Vagina (tissue), 2 donors: Measurements from ENCODE around the gene PGM2. TPM values are rescaled to one million over a fixed set of nuclear protein-coding genes. Genes with fewer than 3 reads are reported as not detected.
A peak's percentile ranks its signal among the peaks of the same experiment; 100 is the strongest.

ENCODE experiments used
- DNase-seq, 2 donors: peaks; one replicate each; pipeline ENCODE4 v3.0.0-alpha.2; 2017; ENCODE audit errors: extremely low spot score in 2 of 2
- H3K27ac ChIP-seq: fragments of 200-600 bp; sonication (generic); one replicate; pipeline ENCODE4 v1.5.1; 2019
- H3K27me3 ChIP-seq: fragments of 200-600 bp; sonication (generic); one replicate; pipeline ENCODE4 v1.5.1; 2019
- H3K36me3 ChIP-seq, 2 donors: fragments of 200-600 bp; sonication (generic); one replicate each; pipeline ENCODE4 v1.5.1; 2017 to 2019
- H3K4me1 ChIP-seq: fragments of 200-600 bp; sonication (generic); one replicate; pipeline ENCODE4 v1.5.1; 2019
- H3K4me3 ChIP-seq, 2 donors: fragments of 200-600 bp; sonication (generic); 1 replicate in 1 of 2; 2 replicates in 1 of 2; pipeline ENCODE4 v1.5.1; 2016 to 2019
- H3K9me3 ChIP-seq: fragments of 200-600 bp; sonication (generic); one replicate; pipeline ENCODE4 v1.5.1; 2019
- POLR2A ChIP-seq, 2 donors: fragments of 450-650 bp; IDR thresholded peaks; one replicate each; pipeline ENCODE4 v1.6.1; 2017; ENCODE audit warnings: antibody characterized with exemption in 2 of 2, mild to moderate bottlenecking in 2 of 2, moderate library complexity in 2 of 2
- POLR2AphosphoS5 ChIP-seq, 2 donors: sonication (generic); formaldehyde crosslinking; IDR thresholded peaks; one replicate each; pipeline ENCODE4 v1.9.0; 2017; ENCODE audit warnings: antibody characterized with exemption in 2 of 2, mild to moderate bottlenecking in 2 of 2, low read depth in 1 of 2; ENCODE audit not compliant: insufficient read depth in 1 of 2
- intact Hi-C: fragments of 100-400 bp; cut with DNase I; formaldehyde crosslinking; loops from one replicate; pipeline ENCODE4 v1.15.1; 2023
- total RNA-seq: library from RNA; depleted of rRNA; stranded (reverse); fragments of >200 nt; gene quantifications from one replicate; pipeline ENCODE4 v1.2.3, GENCODE V29; 2016
- TF ChIP-seq, protein P1 (sequence below), 3 experiments: fragments of 450-650 bp in 2 of 3; fragments of 200-600 bp in 1 of 3; sonication (generic) in 1 of 3; IDR thresholded peaks; one replicate each; pipeline ENCODE4 v1.5.1; 2017 to 2019; ENCODE audit warnings: antibody characterized with exemption in 3 of 3, mild to moderate bottlenecking in 2 of 3, moderate library complexity in 2 of 3

Gene PGM2
- total RNA-seq, 1 donor from 2014 or later = 30.2 TPM

DNA sequence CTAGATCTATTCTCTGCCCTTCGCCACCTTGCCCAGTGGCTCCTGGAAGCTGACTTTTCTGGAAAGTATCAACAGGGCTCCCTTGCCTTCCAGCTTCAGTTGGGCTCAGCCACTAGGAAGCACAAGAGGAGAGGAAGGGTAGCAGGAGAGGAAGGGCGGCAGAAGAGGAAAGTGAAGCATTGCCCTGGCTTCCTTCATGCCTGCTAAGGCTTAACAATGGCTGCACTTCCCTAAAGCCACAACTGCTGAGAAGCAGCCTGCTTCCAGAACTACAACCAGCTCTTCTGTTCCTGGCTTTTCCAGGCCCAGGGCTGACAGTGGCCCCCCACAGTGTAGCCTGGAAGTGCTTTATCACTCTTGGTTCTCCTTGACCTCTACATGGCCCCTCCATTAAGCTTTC lies 29.1 kb upstream of the PGM2 start:
- intact Hi-C loops = no loop called here
- Histone ChIP-seq H3K27ac (no peak overlapping the region), H3K9me3 (no peaks in the 10 kb centered on the region), H3K27me3 (no peaks in the 10 kb centered on the region), H3K4me1 (no peaks in the 10 kb centered on the region), H3K36me3 (no peaks in the 10 kb centered on the region), H3K4me3 (no peak overlapping the region)
- DNase-seq = no peak
- TF ChIP-seq, protein P1, sequence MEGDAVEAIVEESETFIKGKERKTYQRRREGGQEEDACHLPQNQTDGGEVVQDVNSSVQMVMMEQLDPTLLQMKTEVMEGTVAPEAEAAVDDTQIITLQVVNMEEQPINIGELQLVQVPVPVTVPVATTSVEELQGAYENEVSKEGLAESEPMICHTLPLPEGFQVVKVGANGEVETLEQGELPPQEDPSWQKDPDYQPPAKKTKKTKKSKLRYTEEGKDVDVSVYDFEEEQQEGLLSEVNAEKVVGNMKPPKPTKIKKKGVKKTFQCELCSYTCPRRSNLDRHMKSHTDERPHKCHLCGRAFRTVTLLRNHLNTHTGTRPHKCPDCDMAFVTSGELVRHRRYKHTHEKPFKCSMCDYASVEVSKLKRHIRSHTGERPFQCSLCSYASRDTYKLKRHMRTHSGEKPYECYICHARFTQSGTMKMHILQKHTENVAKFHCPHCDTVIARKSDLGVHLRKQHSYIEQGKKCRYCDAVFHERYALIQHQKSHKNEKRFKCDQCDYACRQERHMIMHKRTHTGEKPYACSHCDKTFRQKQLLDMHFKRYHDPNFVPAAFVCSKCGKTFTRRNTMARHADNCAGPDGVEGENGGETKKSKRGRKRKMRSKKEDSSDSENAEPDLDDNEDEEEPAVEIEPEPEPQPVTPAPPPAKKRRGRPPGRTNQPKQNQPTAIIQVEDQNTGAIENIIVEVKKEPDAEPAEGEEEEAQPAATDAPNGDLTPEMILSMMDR (IDR thresholded peaks at IDR 0.05) = no peak
- TF ChIP-seq POLR2A (IDR thresholded peaks at IDR 0.05) = no peak
- no peak for TF ChIP-seq POLR2AphosphoS5 (IDR thresholded peaks at IDR 0.05; ENCODE audit: insufficient read depth in 1 of 2, low read depth in 1 of 2)

DNA sequence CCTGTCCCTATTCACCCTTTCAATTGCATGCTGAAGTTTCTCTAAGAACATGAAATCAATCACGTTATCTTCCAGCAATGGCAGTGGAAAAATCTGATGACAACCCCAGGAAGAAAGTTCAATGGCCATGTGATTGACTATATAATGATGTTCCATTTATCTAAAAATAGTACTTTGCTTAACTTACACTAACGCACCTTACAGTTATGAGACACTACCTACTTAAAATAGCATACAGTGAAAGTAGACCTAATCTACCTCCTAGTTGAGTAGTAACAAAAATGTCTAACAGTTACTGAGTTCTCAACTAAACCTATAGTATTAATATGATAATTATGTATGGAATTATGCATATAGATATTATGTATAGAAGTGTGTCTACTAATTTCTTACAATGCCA lies 28.6 kb upstream of the PGM2 start:
- no peaks in the 10 kb centered on the region for H3K27me3 ChIP-seq
- H3K4me1 ChIP-seq = no peaks in the 10 kb centered on the region
- no peak overlapping the region for H3K4me3 ChIP-seq
- no peak for DNase-seq
- TF ChIP-seq POLR2A (IDR thresholded peaks at IDR 0.05) (no peak), POLR2AphosphoS5 (IDR thresholded peaks at IDR 0.05; ENCODE audit: insufficient read depth in 1 of 2, low read depth in 1 of 2) (no peak)
- TF ChIP-seq, protein P1 (IDR thresholded peaks at IDR 0.05) = no peak
- H3K36me3 ChIP-seq = no peaks in the 10 kb centered on the region
- H3K9me3 ChIP-seq = no peaks in the 10 kb centered on the region
- no peak overlapping the region for H3K27ac ChIP-seq
- intact Hi-C loops = no loop called here

DNA sequence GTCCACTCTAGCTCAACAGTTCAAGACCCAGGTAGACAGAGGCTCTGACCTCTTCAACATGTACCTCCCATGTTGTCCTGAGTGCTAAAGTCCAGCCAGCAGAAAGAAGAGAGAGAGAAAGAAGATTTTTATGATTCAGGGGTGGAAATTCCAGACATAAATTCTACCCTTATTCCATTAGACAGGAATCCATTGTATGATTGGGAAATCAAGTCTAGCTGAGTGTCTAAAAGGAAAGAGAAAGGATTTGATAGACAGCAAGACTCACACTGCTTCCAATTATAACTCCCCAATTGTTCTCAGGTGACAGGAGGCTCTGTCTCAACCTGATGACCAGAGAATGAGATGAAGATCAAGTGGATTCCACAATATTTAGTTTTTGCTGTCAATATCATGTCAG lies 27.9 kb upstream of the PGM2 start:
- H3K27ac ChIP-seq = no peak overlapping the region
- no peaks in the 10 kb centered on the region for H3K27me3 ChIP-seq
- no peaks in the 10 kb centered on the region for H3K9me3 ChIP-seq
- TF ChIP-seq, protein P1 (IDR thresholded peaks at IDR 0.05) = no peak
- TF ChIP-seq POLR2A (IDR thresholded peaks at IDR 0.05) = no peak
- no peak for TF ChIP-seq POLR2AphosphoS5 (IDR thresholded peaks at IDR 0.05; ENCODE audit: insufficient read depth in 1 of 2, low read depth in 1 of 2)
- intact Hi-C loops = no loop called here
- no peaks in the 10 kb centered on the region for H3K36me3 ChIP-seq
- no peaks in the 10 kb centered on the region for H3K4me1 ChIP-seq
- DNase-seq = no peak
- no peak overlapping the region for H3K4me3 ChIP-seq

DNA sequence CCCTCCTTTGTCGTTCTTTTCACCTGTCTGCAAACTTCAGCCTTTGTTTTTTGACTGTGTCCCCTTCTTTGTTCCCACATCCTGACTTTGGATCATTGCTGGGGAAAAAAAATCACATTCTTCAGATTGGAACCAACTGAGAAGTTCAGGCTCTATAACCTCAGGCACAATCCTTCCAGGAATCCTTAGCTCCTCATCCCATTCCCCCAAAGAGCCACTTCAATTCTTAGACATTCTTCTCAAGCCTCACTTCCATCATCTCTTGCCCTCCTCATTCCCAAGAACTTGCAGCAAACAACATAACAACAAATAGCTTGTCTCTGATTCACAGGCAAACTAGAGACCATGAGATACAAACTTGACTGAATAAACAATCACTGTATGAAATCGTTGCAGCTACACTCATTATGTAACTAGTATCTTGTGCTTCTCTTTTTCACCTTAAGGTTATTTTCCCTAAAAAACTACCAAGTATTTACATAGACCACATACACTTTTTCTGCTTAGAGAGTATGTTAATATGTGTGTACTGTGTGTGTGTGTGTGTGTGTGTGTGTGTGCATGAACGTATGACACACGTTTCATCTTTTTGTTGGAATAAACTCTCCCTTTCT lies 26.4 kb upstream of the PGM2 start:
- TF ChIP-seq POLR2A (IDR thresholded peaks at IDR 0.05) = no peak
- no peak for TF ChIP-seq POLR2AphosphoS5 (IDR thresholded peaks at IDR 0.05; ENCODE audit: insufficient read depth in 1 of 2, low read depth in 1 of 2)
- TF ChIP-seq, protein P1 (IDR thresholded peaks at IDR 0.05) = no peak
- Histone ChIP-seq H3K27ac (no peak overlapping the region), H3K9me3 (no peaks in the 10 kb centered on the region), H3K27me3 (no peaks in the 10 kb centered on the region), H3K4me3 (no peak overlapping the region), H3K36me3 (no peaks in the 10 kb centered on the region), H3K4me1 (no peaks in the 10 kb centered on the region)
- intact Hi-C loops = no loop called here
- DNase-seq = no peak

DNA sequence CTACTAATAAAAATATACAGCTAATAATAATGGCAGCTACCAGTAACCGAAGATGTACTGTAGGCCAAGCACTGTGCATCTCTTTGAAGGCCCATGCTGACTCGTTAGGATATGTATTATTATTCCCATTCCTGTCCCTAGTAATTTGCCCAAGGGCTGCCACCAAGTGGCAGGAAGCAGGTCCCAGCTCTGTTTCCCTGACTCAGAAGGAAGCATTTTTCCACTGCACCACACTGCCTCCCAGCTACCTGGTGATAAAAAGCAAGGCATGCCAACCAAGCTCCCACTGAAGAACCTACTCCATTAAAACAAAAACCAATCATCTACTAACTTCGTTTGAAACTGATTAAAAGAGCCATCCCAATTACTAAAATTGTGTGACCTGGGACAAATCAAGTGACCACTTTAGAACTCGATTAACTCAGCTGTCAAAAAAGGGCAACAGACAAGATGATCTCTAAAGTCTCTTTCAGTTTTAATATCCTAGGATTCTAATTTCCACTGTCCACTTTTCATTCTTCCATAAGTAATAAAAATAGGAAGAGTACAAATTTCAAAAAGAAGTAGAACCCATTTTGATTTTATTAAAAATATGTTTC lies 24.3 kb upstream of the PGM2 start:
- TF ChIP-seq POLR2AphosphoS5 (IDR thresholded peaks at IDR 0.05; ENCODE audit: insufficient read depth in 1 of 2, low read depth in 1 of 2) = peak in 1 of 2 donors; percentile 12
- TF ChIP-seq, protein P1 (IDR thresholded peaks at IDR 0.05) = peak in 2 of 3 experiments; percentile 25 to 40
- TF ChIP-seq POLR2A (IDR thresholded peaks at IDR 0.05) = no peak
- Histone ChIP-seq H3K9me3 (no peaks in the 10 kb centered on the region), H3K4me3 (no peak overlapping the region), H3K27ac (no peak overlapping the region), H3K27me3 (no peaks in the 10 kb centered on the region), H3K36me3 (no peaks in the 10 kb centered on the region), H3K4me1 (no peaks in the 10 kb centered on the region)
- DNase-seq = no peak
- intact Hi-C loops = no loop called here
